ENCODE results near the gene DCAF8L2. TPM values are rescaled to one million over a fixed set of nuclear protein-coding genes. Genes with fewer than 3 reads are reported as not detected.
"Not testable (repeated sequence)": the region's sequence is repeated elsewhere in the genome, so short reads cannot be mapped to it uniquely, and the experiment has no call there.

The DCAF8L2 gene
- total and polyA plus RNA-seq, 2 donors, result not detected

GRCh38 chrX:27619459-27619858, 29.3 kb downstream of the DCAF8L2 start:
- Histone ChIP-seq H3K4me1 (ENCODE audit: insufficient read depth) (no peaks in the 10 kb centered on the region), H3K36me3 (ENCODE audit: insufficient read depth) (no peaks in the 10 kb centered on the region), H3K27ac (ENCODE audit: low read depth) (no peak overlapping the region), H3K4me3 (ENCODE audit: low read depth, low read length) (no peak overlapping the region)
- DNase-seq (ENCODE audit: extremely low spot score), result no peak
- WGBS, result 57% methylated on average over 1 of the region's 1 CpG

- DNase-seq (ENCODE audit: extremely low spot score), result no peak
- no peak overlapping the region for H3K27ac ChIP-seq (ENCODE audit: low read depth)
- WGBS, result 60% methylated on average over 2 of the region's 2 CpGs
These were observed 29.8 kb downstream of the DCAF8L2 start for GRCh38 chrX:27619975-27620374.

GRCh38 chrX:27622883-27623282, 32.7 kb downstream of the DCAF8L2 start:
- H3K4me1 ChIP-seq (ENCODE audit: insufficient read depth), result no peaks in the 10 kb centered on the region
- DNase-seq (ENCODE audit: extremely low spot score), result no peak
- no peaks in the 10 kb centered on the region for H3K36me3 ChIP-seq (ENCODE audit: insufficient read depth)
- H3K27ac ChIP-seq (ENCODE audit: low read depth), result no peak overlapping the region
- no peak overlapping the region for H3K4me3 ChIP-seq (ENCODE audit: low read depth, low read length)

More at GRCh38 chrX:27619975-27620374, 29.8 kb downstream of the DCAF8L2 start:
- no peaks in the 10 kb centered on the region for H3K36me3 ChIP-seq (ENCODE audit: insufficient read depth)
- no peak overlapping the region for H3K4me3 ChIP-seq (ENCODE audit: low read depth, low read length)
- H3K4me1 ChIP-seq (ENCODE audit: insufficient read depth), result no peaks in the 10 kb centered on the region

- no peak overlapping the region for H3K4me3 ChIP-seq (ENCODE audit: low read depth, low read length)
- H3K36me3 ChIP-seq (ENCODE audit: insufficient read depth), result no peaks in the 10 kb centered on the region
- no peaks in the 10 kb centered on the region for H3K4me1 ChIP-seq (ENCODE audit: insufficient read depth)
- no peak overlapping the region for H3K27ac ChIP-seq (ENCODE audit: low read depth)
- DNase-seq (ENCODE audit: extremely low spot score), result no peak
- WGBS, result 91% methylated on average over 3 of the region's 3 CpGs
These were observed 35.9 kb downstream of the DCAF8L2 start for GRCh38 chrX:27626066-27626465.

GRCh38 chrX:27633328-27633727, 43.2 kb downstream of the DCAF8L2 start:
- 49% methylated on average over 3 of the region's 3 CpGs for WGBS
- H3K4me3 ChIP-seq (ENCODE audit: low read depth, low read length), result no peak overlapping the region
- H3K27ac ChIP-seq (ENCODE audit: low read depth), result no peak overlapping the region
- H3K4me1 ChIP-seq (ENCODE audit: insufficient read depth), result no peaks in the 10 kb centered on the region
- DNase-seq (ENCODE audit: extremely low spot score), result no peak
- no peaks in the 10 kb centered on the region for H3K36me3 ChIP-seq (ENCODE audit: insufficient read depth)

- H3K27ac ChIP-seq (ENCODE audit: low read depth), result no peak overlapping the region
- H3K36me3 ChIP-seq (ENCODE audit: insufficient read depth), result no peaks in the 10 kb centered on the region
- no peak overlapping the region for H3K4me3 ChIP-seq (ENCODE audit: low read depth, low read length)
- 58% methylated on average over 1 of the region's 1 CpG for WGBS
- no peaks in the 10 kb centered on the region for H3K4me1 ChIP-seq (ENCODE audit: insufficient read depth)
- DNase-seq (ENCODE audit: extremely low spot score), result no peak
These were observed 66.4 kb downstream of the DCAF8L2 start for GRCh38 chrX:27656581-27656980.

- Histone ChIP-seq H3K4me3 (ENCODE audit: low read depth, low read length) (no peak overlapping the region), H3K36me3 (ENCODE audit: insufficient read depth) (no peaks in the 10 kb centered on the region), H3K27ac (ENCODE audit: low read depth) (no peak overlapping the region), H3K4me1 (ENCODE audit: insufficient read depth) (no peaks in the 10 kb centered on the region)
- DNase-seq (ENCODE audit: extremely low spot score), result no peak
These were observed 70.7 kb downstream of the DCAF8L2 start for GRCh38 chrX:27660878-27661277.

- Histone ChIP-seq H3K4me1 (ENCODE audit: insufficient read depth) (no peaks in the 10 kb centered on the region), H3K36me3 (ENCODE audit: insufficient read depth) (no peaks in the 10 kb centered on the region), H3K4me3 (ENCODE audit: low read depth, low read length) (no peak overlapping the region), H3K27ac (ENCODE audit: low read depth) (no peak overlapping the region)
- WGBS, result 93% methylated on average over 2 of the region's 2 CpGs
- no peak for DNase-seq (ENCODE audit: extremely low spot score)
These were observed 81.1 kb downstream of the DCAF8L2 start for GRCh38 chrX:27671234-27671633.

- 91% methylated on average over 4 of the region's 4 CpGs for WGBS
- Histone ChIP-seq H3K4me1 (ENCODE audit: insufficient read depth) (no peaks in the 10 kb centered on the region), H3K36me3 (ENCODE audit: insufficient read depth) (no peaks in the 10 kb centered on the region), H3K27ac (ENCODE audit: low read depth) (no peak overlapping the region), H3K4me3 (ENCODE audit: low read depth, low read length) (no peak overlapping the region)
- DNase-seq (ENCODE audit: extremely low spot score), result no peak
These were observed 84.3 kb downstream of the DCAF8L2 start for GRCh38 chrX:27674491-27674890.

GRCh38 chrX:27675493-27675892, 85.3 kb downstream of the DCAF8L2 start:
- no peak for DNase-seq (ENCODE audit: extremely low spot score)
- Histone ChIP-seq H3K4me3 (ENCODE audit: low read depth, low read length) (no peak overlapping the region), H3K4me1 (ENCODE audit: insufficient read depth) (no peaks in the 10 kb centered on the region), H3K36me3 (ENCODE audit: insufficient read depth) (no peaks in the 10 kb centered on the region), H3K27ac (ENCODE audit: low read depth) (no peak overlapping the region)
- 90% methylated on average over 1 of the region's 1 CpG for WGBS

- no peak overlapping the region for H3K4me3 ChIP-seq (ENCODE audit: low read depth, low read length)
- no peaks in the 10 kb centered on the region for H3K4me1 ChIP-seq (ENCODE audit: insufficient read depth)
- H3K36me3 ChIP-seq (ENCODE audit: insufficient read depth), result no peaks in the 10 kb centered on the region
- WGBS, result 40% methylated on average over 1 of the region's 1 CpG
- no peak overlapping the region for H3K27ac ChIP-seq (ENCODE audit: low read depth)
- DNase-seq (ENCODE audit: extremely low spot score), result no peak
These were observed 89.1 kb downstream of the DCAF8L2 start for GRCh38 chrX:27679281-27679680.

- no peak overlapping the region for H3K4me3 ChIP-seq (ENCODE audit: low read depth, low read length)
- no peak for DNase-seq (ENCODE audit: extremely low spot score)
- H3K36me3 ChIP-seq (ENCODE audit: insufficient read depth), result no peaks in the 10 kb centered on the region
- H3K27ac ChIP-seq (ENCODE audit: low read depth), result no peak overlapping the region
- WGBS, result 45% methylated on average over 1 of the region's 1 CpG
- H3K4me1 ChIP-seq (ENCODE audit: insufficient read depth), result no peaks in the 10 kb centered on the region
These were observed 90.6 kb downstream of the DCAF8L2 start for GRCh38 chrX:27680726-27681125.

- not testable (repeated sequence) for H3K4me3 ChIP-seq (ENCODE audit: low read depth, low read length); H3K4me1 ChIP-seq (ENCODE audit: insufficient read depth); DNase-seq (ENCODE audit: extremely low spot score); H3K27ac ChIP-seq (ENCODE audit: low read depth); H3K36me3 ChIP-seq (ENCODE audit: insufficient read depth)
- WGBS, result 52% methylated on average over 5 of the region's 5 CpGs
These were observed 93.5 kb downstream of the DCAF8L2 start for GRCh38 chrX:27683566-27684208.

- Histone ChIP-seq H3K4me1 (ENCODE audit: insufficient read depth) (no peaks in the 10 kb centered on the region), H3K4me3 (ENCODE audit: low read depth, low read length) (no peak overlapping the region), H3K36me3 (ENCODE audit: insufficient read depth) (no peaks in the 10 kb centered on the region), H3K27ac (ENCODE audit: low read depth) (no peak overlapping the region)
- 85% methylated on average over 1 of the region's 1 CpG for WGBS
- DNase-seq (ENCODE audit: extremely low spot score), result no peak
These were observed 104.5 kb downstream of the DCAF8L2 start for GRCh38 chrX:27694667-27695066.

- no peak overlapping the region for H3K4me3 ChIP-seq (ENCODE audit: low read depth, low read length)
- H3K27ac ChIP-seq (ENCODE audit: low read depth), result no peak overlapping the region
- H3K4me1 ChIP-seq (ENCODE audit: insufficient read depth), result no peaks in the 10 kb centered on the region
- WGBS, result 24% methylated on average over 1 of the region's 1 CpG
- H3K36me3 ChIP-seq (ENCODE audit: insufficient read depth), result no peaks in the 10 kb centered on the region
- DNase-seq (ENCODE audit: extremely low spot score), result no peak
These were observed 116.4 kb downstream of the DCAF8L2 start for GRCh38 chrX:27706526-27706925.

Data from urinary bladder (tissue), 4 donors.